ENCODE data around the gene CAB39L.

The CAB39L gene

DNA sequence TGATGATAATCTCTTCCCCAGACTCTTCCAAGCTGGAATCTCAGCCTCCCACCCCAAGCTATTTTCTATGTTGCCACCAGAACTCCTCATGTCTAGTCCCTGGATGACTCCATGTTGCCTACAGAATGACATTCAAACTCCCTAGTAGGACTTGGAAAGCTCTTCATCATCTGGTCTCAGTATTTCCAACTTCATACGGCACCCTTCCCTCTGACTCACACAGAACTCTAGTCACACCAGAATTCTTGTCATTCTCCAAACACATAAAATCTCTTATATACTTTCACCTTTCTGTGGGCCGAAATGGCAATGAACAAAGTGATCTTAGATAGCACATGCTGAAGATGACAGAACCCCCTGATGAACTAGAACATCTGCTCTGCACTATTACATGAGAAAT, 86.2 kb downstream of the CAB39L start:
- TF ChIP-seq, protein P1, sequence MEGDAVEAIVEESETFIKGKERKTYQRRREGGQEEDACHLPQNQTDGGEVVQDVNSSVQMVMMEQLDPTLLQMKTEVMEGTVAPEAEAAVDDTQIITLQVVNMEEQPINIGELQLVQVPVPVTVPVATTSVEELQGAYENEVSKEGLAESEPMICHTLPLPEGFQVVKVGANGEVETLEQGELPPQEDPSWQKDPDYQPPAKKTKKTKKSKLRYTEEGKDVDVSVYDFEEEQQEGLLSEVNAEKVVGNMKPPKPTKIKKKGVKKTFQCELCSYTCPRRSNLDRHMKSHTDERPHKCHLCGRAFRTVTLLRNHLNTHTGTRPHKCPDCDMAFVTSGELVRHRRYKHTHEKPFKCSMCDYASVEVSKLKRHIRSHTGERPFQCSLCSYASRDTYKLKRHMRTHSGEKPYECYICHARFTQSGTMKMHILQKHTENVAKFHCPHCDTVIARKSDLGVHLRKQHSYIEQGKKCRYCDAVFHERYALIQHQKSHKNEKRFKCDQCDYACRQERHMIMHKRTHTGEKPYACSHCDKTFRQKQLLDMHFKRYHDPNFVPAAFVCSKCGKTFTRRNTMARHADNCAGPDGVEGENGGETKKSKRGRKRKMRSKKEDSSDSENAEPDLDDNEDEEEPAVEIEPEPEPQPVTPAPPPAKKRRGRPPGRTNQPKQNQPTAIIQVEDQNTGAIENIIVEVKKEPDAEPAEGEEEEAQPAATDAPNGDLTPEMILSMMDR (IDR thresholded peaks at IDR 0.05; ENCODE audit: control insufficient read depth, extremely low read depth, insufficient read depth): no peak
- DNase-seq (ENCODE audit: low read depth): no peak
- no peak overlapping the region for H3K4me3 ChIP-seq (ENCODE audit: low read depth, low read length)

DNA sequence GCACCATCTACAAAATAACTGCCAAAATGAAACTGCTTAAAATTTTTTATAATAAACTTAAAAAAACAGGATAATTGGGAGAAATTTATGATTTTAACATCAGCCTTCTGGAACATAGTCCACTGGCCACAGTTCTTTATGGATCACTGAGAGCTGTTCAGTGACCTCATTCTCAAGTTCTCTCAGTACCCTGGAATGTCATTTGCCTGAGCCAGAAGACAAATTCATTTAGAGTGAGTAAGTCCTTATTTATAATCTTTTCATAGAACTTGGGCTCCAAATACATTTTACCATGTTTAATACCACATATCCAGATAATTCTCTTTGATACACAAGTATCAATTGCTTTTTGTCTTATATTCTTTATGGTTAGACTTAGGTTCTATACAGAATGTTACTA, 87.6 kb downstream of the CAB39L start:
- no peak for DNase-seq (ENCODE audit: low read depth)
- TF ChIP-seq, protein P1 (IDR thresholded peaks at IDR 0.05; ENCODE audit: control insufficient read depth, extremely low read depth, insufficient read depth): no peak
- H3K4me3 ChIP-seq (ENCODE audit: low read depth, low read length): no peak overlapping the region

DNA sequence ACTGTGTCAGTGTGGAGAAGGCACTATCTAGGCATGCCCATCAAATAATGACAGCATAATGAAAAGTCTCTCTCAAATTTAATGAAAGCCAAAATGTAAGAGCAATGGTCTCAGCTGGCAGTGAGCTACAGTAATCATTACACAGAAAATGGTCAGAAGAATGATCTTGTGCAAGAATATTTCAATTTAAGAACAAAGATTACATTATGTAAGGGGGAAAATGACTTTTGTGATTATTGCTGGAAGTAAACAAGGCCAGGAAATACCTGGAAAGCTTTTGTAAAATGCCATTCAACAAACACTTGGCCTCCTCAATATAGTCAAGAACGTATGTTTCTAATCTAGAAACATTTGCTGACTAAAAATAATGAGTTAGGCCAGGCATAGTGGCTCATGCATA, 89.1 kb downstream of the CAB39L start:
- TF ChIP-seq, protein P1 (IDR thresholded peaks at IDR 0.05; ENCODE audit: control insufficient read depth, extremely low read depth, insufficient read depth): no peak
- no peak for DNase-seq (ENCODE audit: low read depth)
- no peak overlapping the region for H3K4me3 ChIP-seq (ENCODE audit: low read depth, low read length)

DNA sequence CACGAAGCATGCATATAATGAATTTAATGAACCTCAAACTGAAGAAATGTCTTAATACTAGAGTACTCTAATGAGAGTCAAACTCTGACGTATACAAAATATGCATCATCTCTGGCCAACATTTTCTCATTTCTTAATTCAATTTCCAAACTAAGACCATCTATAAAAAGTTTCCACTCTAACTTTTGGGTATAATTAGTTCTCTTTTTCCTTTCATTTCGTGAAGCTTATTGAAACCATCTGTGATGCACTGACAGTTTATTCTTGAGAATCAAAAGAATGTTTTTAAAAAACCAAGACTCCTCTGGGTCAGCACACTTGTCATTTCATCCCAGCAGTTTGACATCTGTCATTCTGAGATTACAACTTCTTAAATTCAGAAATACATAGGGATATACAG, 90.0 kb downstream of the CAB39L start:
- TF ChIP-seq, protein P1 (IDR thresholded peaks at IDR 0.05; ENCODE audit: control insufficient read depth, extremely low read depth, insufficient read depth): no peak
- no peak overlapping the region for H3K4me3 ChIP-seq (ENCODE audit: low read depth, low read length)
- no peak for DNase-seq (ENCODE audit: low read depth)

DNA sequence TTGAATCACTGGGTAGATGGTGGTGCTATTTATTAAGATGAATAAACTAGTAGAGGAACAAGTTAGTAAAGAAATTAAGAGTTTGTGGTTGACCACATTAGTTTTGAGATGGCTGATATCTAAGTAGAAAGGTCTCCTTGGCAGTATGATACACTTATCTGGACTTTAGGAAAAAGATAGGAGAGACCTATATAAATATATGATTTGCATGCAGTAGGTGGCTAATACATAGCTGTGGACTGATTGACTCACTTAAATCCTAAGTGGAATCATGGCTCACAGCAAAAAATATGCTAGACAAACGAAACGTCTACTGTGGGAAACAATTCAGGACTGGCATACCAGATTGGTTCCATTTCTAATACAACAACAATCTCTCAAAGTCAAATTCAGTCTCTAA, 92.0 kb downstream of the CAB39L start:
- DNase-seq (ENCODE audit: low read depth): no peak
- TF ChIP-seq, protein P1 (IDR thresholded peaks at IDR 0.05; ENCODE audit: control insufficient read depth, extremely low read depth, insufficient read depth): no peak
- H3K4me3 ChIP-seq (ENCODE audit: low read depth, low read length): no peak overlapping the region

DNA sequence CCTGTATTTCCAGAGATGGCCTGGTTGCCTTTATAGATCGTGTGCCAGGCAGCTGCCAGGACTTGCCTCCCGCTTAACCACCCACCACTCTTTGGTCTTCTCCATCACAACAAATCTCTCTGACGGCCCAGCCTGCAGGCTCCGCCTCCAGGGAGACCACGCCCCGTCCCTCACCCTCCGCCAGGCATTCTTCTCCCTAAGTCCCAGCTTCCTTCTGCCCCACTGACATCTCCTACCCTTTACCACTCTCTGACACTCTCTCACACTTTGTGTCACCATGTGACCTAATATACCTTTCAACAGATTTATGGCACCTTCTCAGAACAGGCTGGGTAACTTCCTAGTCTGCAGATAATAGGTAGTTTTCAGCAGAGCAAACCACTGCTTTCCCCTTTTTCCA, 95.1 kb downstream of the CAB39L start:
- DNase-seq (ENCODE audit: low read depth): no peak
- TF ChIP-seq, protein P1 (IDR thresholded peaks at IDR 0.05; ENCODE audit: control insufficient read depth, extremely low read depth, insufficient read depth): no peak
- H3K4me3 ChIP-seq (ENCODE audit: low read depth, low read length): no peak overlapping the region

DNA sequence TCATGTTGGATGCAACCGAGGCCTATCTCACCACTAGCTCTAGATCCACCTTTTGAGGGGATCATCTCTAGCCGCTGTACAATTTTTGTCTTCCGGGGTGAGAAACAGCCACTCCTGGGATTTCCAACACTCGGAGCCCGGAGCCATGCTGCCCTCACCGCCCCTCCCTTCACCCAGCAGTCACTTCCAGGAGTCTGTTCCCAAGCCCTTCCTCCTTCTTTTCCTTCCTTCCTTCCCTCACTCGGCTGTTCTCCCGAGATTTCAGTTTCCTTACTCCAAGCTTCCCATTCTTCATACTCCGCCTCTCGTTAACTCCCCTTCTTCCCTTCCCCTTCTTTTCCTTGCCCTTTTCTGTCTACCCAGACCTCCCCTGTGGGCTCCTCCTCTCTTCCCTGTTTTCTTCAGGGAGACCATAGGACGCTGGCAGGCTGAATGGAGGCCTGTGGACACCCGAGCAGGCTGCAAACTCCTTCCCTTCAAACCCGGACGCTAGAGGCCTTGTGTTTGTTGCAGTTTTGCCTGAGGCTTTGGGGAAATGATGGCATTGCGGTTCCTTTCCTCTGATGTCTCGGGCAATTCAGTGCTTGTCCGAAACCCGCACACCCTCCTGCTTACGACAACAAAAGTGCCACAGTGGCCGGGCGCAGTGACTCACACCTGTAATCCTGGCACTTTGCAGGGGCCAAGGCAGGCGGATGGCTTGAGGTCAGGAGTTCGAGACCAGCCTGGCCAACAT, 96.0 kb downstream of the CAB39L start:
- TF ChIP-seq, protein P1 (IDR thresholded peaks at IDR 0.05; ENCODE audit: control insufficient read depth, extremely low read depth, insufficient read depth): no peak
- DNase-seq (ENCODE audit: low read depth): no peak
- no peak overlapping the region for H3K4me3 ChIP-seq (ENCODE audit: low read depth, low read length)
